Large intestine (tissue), 3 donors: Measurements from ENCODE around the gene SEPSECS. TPM values are rescaled to one million over a fixed set of nuclear protein-coding genes. Genes with fewer than 3 reads are reported as not detected.
"Not testable (repeated sequence)": the region's sequence is repeated elsewhere in the genome, so short reads cannot be mapped to it uniquely, and the experiment has no call there.

Experiments
- DNase-seq, 2 donors: peaks; one replicate each; pipeline versions ENCODE4 v3.0.0 to v3.0.0-alpha.2; 2013
- H3K27ac ChIP-seq: one replicate; pipeline ENCODE4 v1.5.1; 2013; ENCODE audit warnings: low read length
- H3K27me3 ChIP-seq: 2 replicates; pipeline ENCODE4 v1.6.1; 2013; ENCODE audit warnings: low read length; ENCODE audit not compliant: control insufficient read depth, insufficient read depth
- H3K36me3 ChIP-seq: 2 replicates; pipeline ENCODE4 v1.6.1; 2013; ENCODE audit warnings: low read length; ENCODE audit not compliant: control insufficient read depth, insufficient read depth
- H3K4me1 ChIP-seq: one replicate; pipeline ENCODE4 v1.6.1; 2013; ENCODE audit warnings: low read length; ENCODE audit not compliant: control insufficient read depth, insufficient read depth
- H3K4me3 ChIP-seq: one replicate; pipeline ENCODE4 v1.5.1; 2013; ENCODE audit warnings: low read length
- H3K9me3 ChIP-seq: one replicate; pipeline ENCODE4 v1.6.1; 2013; ENCODE audit warnings: mild to moderate bottlenecking, low read depth, low read length, moderate library complexity; ENCODE audit not compliant: control insufficient read depth
- WGBS: methylation state at CpG from one replicate; pipeline ENCODE4 v1.1.5; 2013; ENCODE audit warnings: low lambda C conversion rate; ENCODE audit not compliant: insufficient coverage; 5-methylcytosine and 5-hydroxymethylcytosine counted together
- polyA plus RNA-seq: library from polyadenylated mRNA; unstranded; fragments of 120-200 nt; gene quantifications from one replicate; pipeline ENCODE4 v1.2.1, GENCODE V29; 2013

SEPSECS gene
- polyA plus RNA-seq, 1 donor = 18.6 TPM

GRCh38 chr4:25085671-25086070, 74.6 kb downstream of the SEPSECS start:
- no CpG with 5 or more reads among the region's 4 CpGs for WGBS
- DNase-seq = no peak
- no peaks in the 10 kb centered on the region for H3K9me3 ChIP-seq
- no peak overlapping the region for H3K4me3 ChIP-seq
- peaks cover 22% of the 10 kb centered on the region for H3K27me3 ChIP-seq
- no peak overlapping the region for H3K27ac ChIP-seq
- H3K36me3 ChIP-seq = no peaks in the 10 kb centered on the region
- peaks cover 7% of the 10 kb centered on the region for H3K4me1 ChIP-seq

DNA sequence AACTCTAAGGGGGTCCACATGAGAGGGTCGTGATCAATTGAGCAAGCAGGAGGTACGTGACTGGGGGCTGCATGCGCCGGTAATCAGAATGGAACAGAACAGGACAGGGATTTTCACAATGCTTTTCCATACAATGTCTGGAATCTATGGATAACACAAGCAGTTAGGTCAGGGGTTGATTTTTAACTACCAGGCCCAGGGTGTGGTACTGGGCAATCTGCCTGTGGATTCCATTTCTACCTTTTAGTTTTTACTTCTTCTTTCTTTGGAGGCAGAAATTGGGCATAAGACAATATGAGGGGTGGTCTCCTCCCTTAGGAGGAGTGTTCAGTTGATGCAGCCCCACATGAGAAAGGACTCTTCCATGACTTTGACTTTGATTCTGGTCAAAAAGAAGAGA, 76.8 kb downstream of the SEPSECS start:
- no CpG with 5 or more reads among the region's 4 CpGs for WGBS
- DNase-seq = not testable (repeated sequence)
- H3K4me1 ChIP-seq = peaks cover 11% of the 10 kb centered on the region

GRCh38 chr4:25081866-25082471, 78.3 kb downstream of the SEPSECS start:
- WGBS = 90% methylated on average over 2 of the region's 7 CpGs
- H3K36me3 ChIP-seq = no peaks in the 10 kb centered on the region
- H3K9me3 ChIP-seq = no peaks in the 10 kb centered on the region
- no peaks in the 10 kb centered on the region for H3K27me3 ChIP-seq
- no peak overlapping the region for H3K4me3 ChIP-seq
- DNase-seq = no peak
- no peak overlapping the region for H3K27ac ChIP-seq
- peaks cover 4% of the 10 kb centered on the region for H3K4me1 ChIP-seq

More for the DNA sequence above, 76.8 kb downstream of the SEPSECS start:
- H3K27ac ChIP-seq, H3K27me3 ChIP-seq, H3K36me3 ChIP-seq, H3K4me3 ChIP-seq, H3K9me3 ChIP-seq: not testable (repeated sequence)

- Histone ChIP-seq H3K36me3 (no peaks in the 10 kb centered on the region), H3K27ac (no peak overlapping the region), H3K4me3 (no peak overlapping the region), H3K27me3 (no peaks in the 10 kb centered on the region), H3K9me3 (no peaks in the 10 kb centered on the region), H3K4me1 (peaks cover 4% of the 10 kb centered on the region)
- WGBS = no CpG with 5 or more reads among the region's 1 CpG
- no peak for DNase-seq
These were observed 79.7 kb downstream of the SEPSECS start for GRCh38 chr4:25080571-25080970.

DNA sequence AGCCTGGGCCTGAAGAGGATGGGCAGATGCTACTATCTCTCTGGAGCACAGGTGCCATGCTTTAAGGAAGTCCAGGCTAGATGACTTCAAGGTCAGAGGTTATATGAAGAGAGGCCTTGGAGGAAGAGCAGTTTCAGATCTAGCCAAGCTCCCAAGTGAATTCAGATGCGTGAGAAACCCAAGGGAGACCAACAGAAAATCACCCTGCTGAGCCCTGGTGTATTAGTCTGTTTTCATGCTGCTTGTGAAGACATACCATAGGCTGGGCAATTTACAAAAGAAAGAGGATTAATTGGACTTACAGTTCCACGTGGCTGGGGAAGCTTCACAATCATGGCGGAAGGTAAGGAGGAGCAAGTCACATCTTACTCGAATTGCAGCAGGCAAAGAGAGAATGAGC, 81.7 kb downstream of the SEPSECS start:
- no peaks in the 10 kb centered on the region for H3K27me3 ChIP-seq
- peaks cover 4% of the 10 kb centered on the region for H3K4me1 ChIP-seq
- 83% methylated on average over 1 of the region's 4 CpGs for WGBS
- H3K4me3 ChIP-seq = no peak overlapping the region
- no peak overlapping the region for H3K27ac ChIP-seq
- H3K36me3 ChIP-seq = no peaks in the 10 kb centered on the region
- no peaks in the 10 kb centered on the region for H3K9me3 ChIP-seq
- no peak for DNase-seq

GRCh38 chr4:25076625-25077398, 83.4 kb downstream of the SEPSECS start:
- H3K9me3 ChIP-seq = no peaks in the 10 kb centered on the region
- H3K36me3 ChIP-seq = no peaks in the 10 kb centered on the region
- no peak for DNase-seq
- no peaks in the 10 kb centered on the region for H3K27me3 ChIP-seq
- no peak overlapping the region for H3K27ac ChIP-seq
- no CpG with 5 or more reads among the region's 3 CpGs for WGBS
- H3K4me3 ChIP-seq = no peak overlapping the region
- H3K4me1 ChIP-seq = peaks cover 4% of the 10 kb centered on the region

GRCh38 chr4:25075851-25076250, 84.4 kb downstream of the SEPSECS start:
- DNase-seq = no peak

GRCh38 chr4:25075129-25075528, 85.1 kb downstream of the SEPSECS start:
- Histone ChIP-seq H3K4me3 (no peak overlapping the region), H3K36me3 (no peaks in the 10 kb centered on the region), H3K9me3 (no peaks in the 10 kb centered on the region), H3K4me1 (peaks cover 4% of the 10 kb centered on the region), H3K27ac (no peak overlapping the region), H3K27me3 (no peaks in the 10 kb centered on the region)
- no CpG with 5 or more reads among the region's 11 CpGs for WGBS
- no peak for DNase-seq

More at GRCh38 chr4:25075851-25076250, 84.4 kb downstream of the SEPSECS start:
- Histone ChIP-seq H3K4me1 (peaks cover 4% of the 10 kb centered on the region), H3K27ac (no peak overlapping the region), H3K9me3 (no peaks in the 10 kb centered on the region), H3K27me3 (no peaks in the 10 kb centered on the region), H3K4me3 (no peak overlapping the region), H3K36me3 (no peaks in the 10 kb centered on the region)
- WGBS = no CpG with 5 or more reads among the region's 4 CpGs

DNA sequence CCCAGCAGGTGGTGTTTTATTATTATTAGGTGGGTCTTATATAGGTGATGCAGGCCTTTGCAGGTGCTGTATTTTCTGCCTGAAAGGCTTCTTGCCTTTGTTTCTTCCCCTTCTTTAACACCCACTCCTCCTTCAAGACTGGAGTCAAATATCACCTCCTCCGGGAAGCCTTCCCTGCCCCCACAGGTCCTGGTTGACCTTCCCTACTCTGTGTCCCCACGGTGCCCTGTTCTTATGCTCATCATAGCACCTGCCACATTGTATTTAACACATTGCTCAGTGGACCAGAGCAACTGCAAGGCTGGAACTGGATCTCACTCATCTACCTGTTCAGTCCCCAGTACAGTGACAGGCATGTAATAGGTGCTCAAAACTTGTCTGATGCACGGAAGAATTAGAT, 89.7 kb downstream of the SEPSECS start:
- no peaks in the 10 kb centered on the region for H3K4me1 ChIP-seq
- no peak overlapping the region for H3K4me3 ChIP-seq
- no peaks in the 10 kb centered on the region for H3K9me3 ChIP-seq
- no peaks in the 10 kb centered on the region for H3K36me3 ChIP-seq
- H3K27ac ChIP-seq = no peak overlapping the region
- no CpG with 5 or more reads among the region's 3 CpGs for WGBS
- no peak for DNase-seq
- H3K27me3 ChIP-seq = no peaks in the 10 kb centered on the region
